GM18511 (cell line): ENCODE results near the gene BCL7B.
"Not testable (repeated sequence)": the region's sequence is repeated elsewhere in the genome, so short reads cannot be mapped to it uniquely, and the experiment has no call there.

Experiments
- ATAC-seq: cut with Tn5 transposase; IDR thresholded peaks from one replicate; pipeline ENCODE4 v1.9.1; 2021; ENCODE audit warnings: mild to moderate bottlenecking, moderate library complexity; ENCODE audit not compliant: unreplicated experiment

Gene BCL7B

GRCh38 chr7:73573276-73573675 is 15.8 kb upstream of the BCL7B start:
- ATAC-seq: no peak

- no peak for ATAC-seq
Observed at GRCh38 chr7:73572767-73573186, 15.3 kb upstream of the BCL7B start.

DNA sequence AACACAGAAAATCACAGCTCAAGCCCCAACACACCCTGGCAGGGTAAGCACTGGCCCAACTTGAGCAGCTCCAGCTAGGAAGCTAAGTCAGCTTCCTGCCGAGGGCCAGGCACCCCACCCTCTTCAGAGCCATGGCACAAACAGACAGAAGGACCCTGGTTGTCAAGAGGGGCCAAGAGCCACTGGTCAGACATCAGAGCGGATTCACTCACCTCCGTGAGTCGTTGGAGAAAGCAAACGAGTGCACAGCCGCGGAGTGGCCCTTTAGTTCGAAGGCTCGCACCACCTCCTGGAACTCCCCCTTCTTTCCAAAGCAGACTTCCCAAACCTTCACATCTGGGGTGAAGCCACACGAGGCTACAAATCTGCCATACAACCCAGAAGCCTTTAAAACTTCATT is 13.5 kb upstream of the BCL7B start:
- ATAC-seq: no peak

GRCh38 chr7:73570521-73570920 is 13.0 kb upstream of the BCL7B start:
- no peak for ATAC-seq

DNA sequence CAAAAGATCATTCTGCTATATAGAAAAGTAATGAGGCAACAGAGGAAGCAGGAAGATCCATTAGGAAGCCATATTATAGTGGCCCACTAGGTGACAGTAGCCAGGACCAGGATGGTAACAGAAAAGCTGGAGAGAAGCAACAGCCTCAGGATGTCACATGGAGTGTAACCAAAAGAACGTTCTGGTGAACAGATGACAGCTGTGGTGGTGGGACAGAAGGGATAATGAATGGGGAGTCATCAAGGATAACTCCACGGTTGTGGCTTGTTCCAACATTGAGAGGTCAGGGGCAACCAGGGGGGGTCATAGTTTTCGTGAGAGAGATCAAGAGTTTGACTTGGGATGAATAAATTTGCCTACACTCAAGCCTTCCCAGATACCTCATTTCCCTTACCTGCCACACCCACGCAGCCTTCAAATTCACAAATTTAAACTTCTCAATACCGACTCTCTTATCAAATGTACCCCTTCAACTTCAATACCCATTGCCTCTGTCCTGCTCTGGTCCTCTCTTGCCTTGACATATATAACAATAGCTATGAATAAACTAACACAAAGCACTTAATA is 11.6 kb upstream of the BCL7B start:
- no peak for ATAC-seq

DNA sequence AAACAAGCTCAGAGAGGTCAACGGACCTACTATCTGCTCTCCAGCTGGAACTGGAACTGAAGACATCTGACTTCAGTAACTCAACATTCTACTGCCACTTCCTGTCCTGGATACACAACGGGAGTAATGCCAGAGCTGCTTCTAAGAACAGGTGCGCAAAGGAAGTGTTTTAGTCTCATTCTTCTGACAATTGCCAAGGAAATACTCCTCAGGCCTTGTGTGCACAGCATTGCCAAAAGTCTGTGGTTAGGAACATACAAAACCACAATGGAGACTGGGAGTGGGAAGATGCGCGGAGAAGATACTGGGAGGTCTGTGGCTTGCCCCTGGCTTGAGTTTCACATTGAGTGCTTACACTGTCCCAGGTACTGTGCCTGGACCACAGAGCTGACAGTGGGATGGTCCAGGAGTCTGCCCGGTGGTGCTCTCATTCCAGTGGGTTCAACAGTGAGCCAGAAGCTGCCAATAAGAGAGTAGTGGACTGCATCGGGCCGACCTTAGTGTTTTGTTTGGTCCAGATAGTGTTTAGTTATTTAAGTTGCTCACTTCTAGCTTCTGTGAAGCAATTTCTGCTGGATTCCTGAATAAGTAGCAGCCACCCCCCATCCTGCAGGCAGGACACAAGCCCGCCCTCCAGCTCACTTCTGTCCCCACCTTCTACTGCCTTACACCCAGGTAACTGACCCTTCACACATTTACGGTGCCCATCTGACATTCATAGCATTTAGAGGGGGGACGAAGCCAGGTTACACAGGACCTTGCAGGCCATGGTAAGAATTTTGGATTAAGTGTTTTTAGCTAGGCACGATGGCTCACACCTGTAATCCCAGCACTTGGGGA is 10.6 kb upstream of the BCL7B start:
- ATAC-seq: no peak

GRCh38 chr7:73567140-73567539 is 9.7 kb upstream of the BCL7B start:
- ATAC-seq: no peak

DNA sequence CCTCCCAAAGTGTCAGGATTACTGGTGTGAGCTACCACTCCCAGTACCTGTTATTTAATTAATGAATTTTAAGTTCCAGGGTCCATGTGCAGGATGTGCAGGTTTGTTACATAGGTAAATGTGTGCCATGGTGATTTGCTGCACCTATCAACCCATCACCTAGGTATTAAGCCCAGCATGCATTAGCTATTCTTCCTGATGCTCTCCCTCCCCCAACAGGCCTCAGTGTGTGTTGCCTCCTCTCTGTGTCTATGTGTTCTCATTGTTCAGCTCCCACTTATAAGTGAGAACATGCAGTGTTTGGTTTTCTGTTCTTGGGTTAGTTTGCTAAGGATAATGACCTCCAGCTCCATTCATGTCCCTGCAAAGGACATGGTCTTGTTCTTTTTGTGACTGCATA is 8.9 kb upstream of the BCL7B start:
- not testable (repeated sequence) for ATAC-seq

- ATAC-seq: no peak
Observed at GRCh38 chr7:73565675-73566340, 8.3 kb upstream of the BCL7B start.

DNA sequence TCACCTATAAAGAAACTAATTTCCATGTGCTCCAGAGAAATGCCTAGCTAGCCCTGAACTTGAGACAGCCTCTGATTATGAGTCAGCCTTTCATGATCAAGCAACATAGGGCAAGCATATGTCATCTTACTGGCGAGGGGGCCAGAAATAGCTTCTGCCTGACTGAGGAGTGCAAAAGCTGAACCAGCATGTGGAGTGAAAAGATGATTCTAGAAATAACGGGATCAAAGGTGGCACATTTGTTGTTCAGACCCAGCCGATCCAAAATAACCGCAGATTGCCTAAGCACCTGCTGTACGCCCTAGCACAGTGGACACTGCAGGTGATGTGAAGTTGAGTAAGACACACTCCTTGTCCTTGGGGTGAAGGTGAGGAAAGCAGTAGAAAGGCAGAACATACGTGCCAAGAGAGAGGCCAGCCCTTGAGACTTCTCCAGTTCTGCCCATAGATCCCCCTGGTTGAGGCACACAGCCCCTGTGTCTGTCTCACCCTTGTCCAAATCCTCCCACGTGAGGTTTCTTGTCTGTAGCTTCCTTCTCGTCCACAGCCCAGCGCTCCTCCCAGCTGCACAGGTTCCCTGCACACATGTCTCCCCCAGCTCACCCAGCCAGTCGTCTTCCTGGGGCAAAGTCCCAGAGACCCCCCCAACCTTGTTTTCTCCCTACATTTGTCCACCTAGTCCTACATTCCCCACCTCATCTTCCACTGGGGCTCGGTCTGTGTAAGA is 2.8 kb upstream of the BCL7B start:
- ATAC-seq: peak; percentile 30

DNA sequence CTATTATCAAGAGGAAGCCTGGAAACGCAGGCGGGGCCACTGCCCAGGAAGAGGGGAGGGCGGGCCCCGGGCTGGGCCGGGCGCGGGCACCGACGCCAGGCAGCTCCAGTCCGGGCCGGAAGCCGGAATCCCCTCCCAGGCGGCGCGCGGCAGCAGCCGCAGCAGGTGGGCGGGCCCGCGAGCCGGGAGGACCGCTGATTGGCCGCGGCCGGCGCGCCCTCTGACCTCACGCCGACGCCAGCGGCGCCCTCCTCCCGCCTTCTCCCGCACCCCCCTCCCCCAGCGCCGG is 438 bp downstream of the BCL7B start:
- ATAC-seq: peak; percentile 88

DNA sequence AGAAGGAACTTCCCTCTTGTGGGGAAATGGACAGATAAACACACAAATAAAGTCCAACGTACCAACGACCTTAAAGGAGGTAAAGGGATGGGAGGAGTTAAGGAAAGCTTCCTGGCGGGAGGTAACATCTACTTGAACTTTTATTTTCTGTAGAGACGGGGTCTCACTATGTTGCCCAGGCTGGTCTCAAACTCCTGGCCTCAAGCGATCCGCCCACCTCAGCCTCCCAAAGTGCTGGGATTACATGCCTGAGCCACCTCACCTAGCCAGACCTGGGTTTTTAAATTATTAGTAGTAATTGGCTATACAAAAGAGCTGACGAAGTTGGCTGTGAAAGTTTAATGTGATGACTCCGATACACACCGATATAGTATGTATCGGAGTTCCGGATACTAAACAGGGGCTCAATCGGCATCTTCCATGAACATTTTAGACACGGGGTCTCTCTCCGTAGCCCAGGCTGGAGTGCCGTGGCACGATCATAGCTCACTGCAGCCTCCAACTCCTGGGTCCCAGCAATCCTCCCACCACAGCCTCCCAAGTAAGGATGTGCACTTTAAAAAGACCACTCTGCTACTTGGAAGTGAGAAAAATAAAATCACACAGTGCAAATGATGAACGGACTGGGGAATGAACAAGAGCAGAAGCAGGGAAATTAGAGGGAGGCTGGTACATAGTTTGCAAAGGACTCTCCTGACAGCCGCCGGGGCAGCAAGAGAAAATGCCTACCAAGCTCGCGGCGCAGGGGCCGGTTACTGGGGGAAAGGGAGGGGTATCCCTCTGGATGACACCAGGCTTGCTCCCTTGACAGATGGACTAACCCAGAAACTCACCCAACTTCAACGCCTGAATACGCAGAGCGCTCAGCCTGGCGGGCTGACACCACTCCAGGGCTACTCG is 1.0 kb downstream of the BCL7B start:
- ATAC-seq: no peak

GRCh38 chr7:73555411-73555982 is 2.0 kb downstream of the BCL7B start:
- ATAC-seq: no peak

- not testable (repeated sequence) for ATAC-seq
Observed at GRCh38 chr7:73550093-73550492, 7.4 kb downstream of the BCL7B start.

DNA sequence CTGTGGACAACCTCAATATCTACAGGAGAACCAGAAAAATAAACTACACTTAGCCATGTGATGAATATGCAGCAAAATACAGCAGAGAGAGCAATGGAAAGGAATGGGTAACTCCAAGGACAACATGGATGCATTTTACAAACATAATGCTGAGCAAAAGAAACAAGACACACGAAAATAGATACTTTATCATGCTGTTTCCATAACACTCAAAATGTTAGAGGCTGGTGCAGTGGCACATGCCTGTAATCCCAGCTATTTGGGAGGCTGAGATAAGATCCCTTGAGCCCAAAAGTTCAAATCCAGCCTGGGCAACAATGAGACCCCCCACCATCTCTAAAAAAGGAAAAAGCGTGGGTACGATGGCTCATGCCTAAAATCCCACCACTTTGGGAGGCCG is 8.3 kb downstream of the BCL7B start:
- no peak for ATAC-seq

- no peak for ATAC-seq
Observed at GRCh38 chr7:73547841-73548240, 9.6 kb downstream of the BCL7B start.

- no peak for ATAC-seq
Observed at GRCh38 chr7:73544678-73545077, 12.8 kb downstream of the BCL7B start.

DNA sequence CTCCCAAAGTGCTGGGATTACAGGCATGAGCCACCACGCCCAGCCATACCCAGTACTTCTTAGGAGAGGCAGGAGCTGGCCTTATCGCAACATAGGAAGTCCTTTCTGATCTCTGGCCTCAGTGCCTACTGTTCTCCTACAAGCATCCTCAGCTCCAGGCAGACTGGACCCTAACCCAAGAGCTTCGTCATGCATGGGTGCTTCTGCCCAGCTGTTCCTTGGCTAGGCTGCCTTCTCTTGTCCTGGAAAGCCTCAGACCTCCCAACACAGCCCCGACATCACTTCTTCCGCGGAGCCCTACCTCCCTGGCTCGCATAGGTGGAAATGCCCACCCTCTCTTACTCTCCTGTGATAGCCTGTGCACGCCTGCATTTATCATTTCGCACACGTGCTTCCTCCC is 15.8 kb downstream of the BCL7B start:
- no peak for ATAC-seq

GRCh38 chr7:73539709-73540108 is 17.8 kb downstream of the BCL7B start:
- ATAC-seq: no peak

GRCh38 chr7:73538510-73538909 is 19.0 kb downstream of the BCL7B start:
- ATAC-seq: not testable (repeated sequence)
